HCT116 (cell line): ENCODE measurements around the gene PREX1. TPM values are rescaled to one million over a fixed set of nuclear protein-coding genes. Genes with fewer than 3 reads are reported as not detected.

Experiments
- ATAC-seq: fragments of 200-7000 bp; cut with Tn5 transposase; 2 replicates; pipeline ENCODE4 v1.9.1; 2020; ENCODE audit warnings: mild to moderate bottlenecking, moderate library complexity
- BruUV-seq: library from RNA; stranded (reverse); fragments of 400-500 nt; replicated peaks from 2 replicates; lab custom pipeline; 2021; lab: Mats Ljungman, UMichigan
- CTCF ChIA-PET: fragments of 300-600 bp; sonication (Branson Sonifier 250); formaldehyde crosslinking; loops from one replicate; lab custom pipeline; 2021; ENCODE audit warnings: antibody characterized with exemption; lab: Charles Lee
- POLR2A ChIA-PET: fragments of 300-600, 350-600 bp; sonication (Branson Sonifier 250); formaldehyde crosslinking; loops from one replicate; lab custom pipeline; 2021; ENCODE audit warnings: antibody characterized with exemption; lab: Charles Lee
- RAD21 ChIA-PET, 2 experiments: fragments of 300-600 bp; sonication (Branson Sonifier 250); formaldehyde crosslinking; loops; one replicate each; lab custom pipeline; 2023; ENCODE audit warnings: low total read pairs in 2 of 2; ENCODE audit not compliant: uncharacterized antibody in 2 of 2, unreplicated experiment in 2 of 2, low non-redundant PET in 1 of 2; lab: Charles Lee
- DNase-seq: peaks from one replicate; pipeline ENCODE4 v3.0.0-alpha.2; 2010; ENCODE audit warnings: low read depth, low spot score
- H2AFZ ChIP-seq: fragments of 200-600 bp; shearing (Covaris generic), sonication (generic); 2 replicates; pipeline ENCODE4 v1.6.1; 2017; ENCODE audit warnings: low read depth, mixed run types, mixed read lengths, antibody characterized with exemption, low read length; ENCODE audit not compliant: poor library complexity, severe bottlenecking
- H3K27ac ChIP-seq: 2 replicates; pipeline ENCODE4 v1.5.1; 2012; ENCODE audit warnings: low read depth, low read length
- H3K27me3 ChIP-seq: fragments of 200-600 bp; sonication (generic); 2 replicates; pipeline ENCODE4 v1.6.1; 2016; ENCODE audit warnings: mixed run types, low read length, mixed read lengths; ENCODE audit not compliant: insufficient read depth
- H3K36me3 ChIP-seq, 2 experiments: fragments of 200-500 bp in 1 of 2; fragments of 200-600 bp in 1 of 2; sonication (Bioruptor generic) in 1 of 2; sonication (generic) in 1 of 2; 2 replicates each; pipeline versions ENCODE4 v1.5.1 to v1.6.1; 2014 to 2016; ENCODE audit warnings: low read length in 2 of 2, inconsistent platforms in 1 of 2, mixed read lengths in 1 of 2, mixed run types in 1 of 2; ENCODE audit not compliant: insufficient read depth in 2 of 2, control insufficient read depth in 1 of 2
- H3K4me1 ChIP-seq, 2 experiments: fragments of 200-600 bp in 1 of 2; sonication (generic) in 1 of 2; 2 replicates each; pipeline versions ENCODE4 v1.5.1 to v1.6.1; 2012 to 2017; ENCODE audit warnings: low read length in 2 of 2, inconsistent platforms in 1 of 2, mild to moderate bottlenecking in 1 of 2, mixed read lengths in 1 of 2, mixed run types in 1 of 2, moderate library complexity in 1 of 2; ENCODE audit not compliant: insufficient read depth in 2 of 2, control insufficient read depth in 1 of 2
- H3K4me2 ChIP-seq: fragments of 200-600 bp; sonication (generic); 2 replicates; pipeline ENCODE4 v1.6.1; 2017; ENCODE audit warnings: mixed run types, low read length, mixed read lengths
- H3K4me3 ChIP-seq, 2 experiments: fragments of 200-600 bp in 1 of 2; sonication (generic) in 1 of 2; replicated peaks in 1 of 2; 2 replicates each; pipeline ENCODE4 v1.5.1; 2011 to 2016; ENCODE audit warnings: low read length in 2 of 2, control low read depth in 1 of 2, low read depth in 1 of 2, mild to moderate bottlenecking in 1 of 2, mixed read lengths in 1 of 2, mixed run types in 1 of 2
- H3K79me2 ChIP-seq: fragments of 200-600 bp; sonication (generic); 2 replicates; pipeline ENCODE4 v1.6.1; 2017; ENCODE audit warnings: mild to moderate bottlenecking, mixed run types, low read length, moderate library complexity, mixed read lengths; ENCODE audit not compliant: insufficient read depth
- H3K9ac ChIP-seq: fragments of 200-600 bp; sonication (generic); 2 replicates; pipeline ENCODE4 v1.6.1; 2016; ENCODE audit warnings: low read length, mixed read lengths
- H3K9me2 ChIP-seq: fragments of 200-600 bp; sonication (generic), shearing (Covaris generic); 2 replicates; pipeline ENCODE4 v1.6.1; 2017; ENCODE audit warnings: mixed run types, mild to moderate bottlenecking, moderate library complexity; ENCODE audit not compliant: insufficient read depth
- H3K9me3 ChIP-seq, 2 experiments: fragments of 200-500 bp in 1 of 2; fragments of 200-600 bp in 1 of 2; sonication (Bioruptor generic) in 1 of 2; sonication (generic) in 1 of 2; 2 replicates each; pipeline ENCODE4 v1.6.1; 2014 to 2017; ENCODE audit warnings: low read length in 2 of 2, mixed read lengths in 2 of 2, inconsistent platforms in 1 of 2, low read depth in 1 of 2, mild to moderate bottlenecking in 1 of 2, mixed run types in 1 of 2, moderate library complexity in 1 of 2; ENCODE audit not compliant: control insufficient read depth in 1 of 2, insufficient read depth in 1 of 2
- H4K20me1 ChIP-seq: fragments of 200-600 bp; sonication (generic), shearing (Covaris generic); 2 replicates; pipeline ENCODE4 v1.6.1; 2017; ENCODE audit warnings: mixed run types, mild to moderate bottlenecking, moderate library complexity; ENCODE audit not compliant: insufficient read depth
- CBX3 ChIP-seq: IDR thresholded peaks from 2 replicates; pipeline ENCODE4 v1.6.1; 2012; ENCODE audit warnings: low read depth
- CTCF ChIP-seq, 3 experiments: fragments of 200-600 bp in 1 of 3; sonication (generic) in 1 of 3; IDR thresholded peaks in 2 of 3; conservative IDR thresholded peaks in 1 of 3; 2 replicates each; pipeline ENCODE4 v1.5.1; 2012 to 2017; ENCODE audit warnings: low read depth in 2 of 3, low read length in 2 of 3, antibody characterized with exemption in 1 of 3, borderline replicate concordance in 1 of 3, control low read depth in 1 of 3, mild to moderate bottlenecking in 1 of 3, mixed read lengths in 1 of 3, mixed run types in 1 of 3, moderate library complexity in 1 of 3; ENCODE audit not compliant: insufficient read depth in 1 of 3
- EGR1 ChIP-seq: IDR thresholded peaks from 2 replicates; pipeline ENCODE4 v1.6.1; 2012; ENCODE audit warnings: low read depth
- EZH2 ChIP-seq: fragments of 200-600 bp; sonication (generic); IDR thresholded peaks from 2 replicates; pipeline ENCODE4 v1.6.1; 2017; ENCODE audit warnings: antibody characterized with exemption, mixed run types
- EZH2phosphoT487 ChIP-seq: fragments of 200-600 bp; IDR thresholded peaks from 2 replicates; pipeline ENCODE4 v1.6.1; 2018; ENCODE audit warnings: antibody characterized with exemption, borderline replicate concordance
- FOSL1 ChIP-seq: IDR thresholded peaks from 2 replicates; pipeline ENCODE4 v1.6.1; 2012; ENCODE audit warnings: low read depth
- JUND ChIP-seq: IDR thresholded peaks from 2 replicates; pipeline ENCODE4 v1.6.1; 2012
- SIN3A ChIP-seq: IDR thresholded peaks from 2 replicates; pipeline ENCODE4 v1.6.1; 2012; ENCODE audit warnings: low read depth
- SP1 ChIP-seq: IDR thresholded peaks from 2 replicates; pipeline ENCODE4 v1.6.1; 2012; ENCODE audit warnings: low read depth
- SRF ChIP-seq: IDR thresholded peaks from 2 replicates; pipeline ENCODE4 v1.6.1; 2012; ENCODE audit warnings: low read depth
- ZFX ChIP-seq: fragments of 450-650 bp; IDR thresholded peaks from 2 replicates; pipeline ENCODE4 v1.6.1; 2017
- intact Hi-C: fragments of 100-400 bp; cut with micrococcal nuclease; formaldehyde crosslinking; loops from 2 replicates; pipeline ENCODE4 v1.10.0; 2022
- total RNA-seq: library from RNA; stranded (reverse); gene quantifications from one replicate; pipeline ENCODE4 v1.2.1, GENCODE V29; 2021; ENCODE audit not compliant: unreplicated experiment
- TF ChIP-seq, protein P1 (sequence below): IDR thresholded peaks from 2 replicates; pipeline ENCODE4 v1.6.1; 2012

PREX1 gene
- total RNA-seq, 1 experiment from 2014 or later, result 6.1 TPM

DNA sequence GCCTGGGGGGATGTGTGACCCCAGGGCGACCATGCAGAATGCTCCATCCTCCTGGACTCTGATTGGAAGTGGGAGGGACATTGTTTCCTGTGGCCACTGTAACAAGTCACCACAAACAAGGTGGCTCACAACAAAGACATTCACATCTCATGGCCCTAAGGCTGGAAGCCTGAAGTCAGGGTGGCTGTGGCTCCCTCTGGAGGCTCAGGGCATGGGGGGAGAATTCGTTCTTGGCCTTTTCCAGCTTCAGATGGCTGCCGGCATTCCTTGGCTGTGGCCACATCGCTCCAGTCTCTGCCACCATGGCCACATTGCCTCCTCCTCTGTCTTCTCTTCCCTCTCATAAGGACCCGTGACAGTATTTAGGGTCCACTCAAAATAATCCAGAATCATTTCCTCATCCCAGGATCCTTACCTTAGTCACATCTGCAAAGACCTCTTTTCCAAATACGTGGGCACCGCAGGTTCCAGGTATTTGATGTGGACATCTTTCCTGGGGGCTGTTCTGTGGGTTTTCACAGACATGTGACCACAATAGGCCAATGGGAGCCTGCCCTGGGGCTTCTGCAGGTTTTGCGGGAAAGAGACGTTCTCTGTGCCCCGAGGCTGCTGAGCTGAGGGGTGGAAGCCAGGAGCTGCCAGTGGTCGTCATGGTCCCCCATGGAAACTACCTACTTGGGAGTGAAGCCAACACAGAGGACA lies 249.3 kb downstream of the PREX1 start:
- ChIA-PET CTCF (no interaction called here), RAD21 (no interaction called here), POLR2A (no interaction called here)
- no peak overlapping the region for H2AFZ ChIP-seq
- TF ChIP-seq CTCF (IDR thresholded peaks at IDR 0.05 in 2 of 3, conservative IDR thresholded peaks at IDR 0.05 in 1 of 3; ENCODE audit: borderline replicate concordance in 1 of 3, insufficient read depth in 1 of 3, low read depth in 2 of 3, low read length in 2 of 3), result peak in 2 of 3 experiments; percentile 19 to 24; a peak in 1 of 6 replicates
- TF ChIP-seq EZH2phosphoT487, result no peak
- ATAC-seq (no peak), DNase-seq (no peak)
- H4K20me1 ChIP-seq, result no peaks in the 10 kb centered on the region
- no peak overlapping the region for H3K4me2 ChIP-seq
- BruUV-seq, result no TSS peak
- no peak overlapping the region for H3K9ac ChIP-seq
- H3K4me1 ChIP-seq, result 0 out of 4 replicates have a peak, but pooled peaks cover 0 to 4% of the 10 kb centered on the region in 2 experiments
- no peak overlapping the region for H3K4me3 ChIP-seq
- H3K9me2 ChIP-seq, result no peaks in the 10 kb centered on the region
- no peaks in the 10 kb centered on the region for H3K9me3 ChIP-seq
- no peaks in the 10 kb centered on the region for H3K36me3 ChIP-seq
- intact Hi-C loops, result no loop called here
- peaks cover 6% of the 10 kb centered on the region; the same call in 1 of the 2 replicates for H3K27me3 ChIP-seq
- H3K27ac ChIP-seq, result no peak overlapping the region
- H3K79me2 ChIP-seq, result no peaks in the 10 kb centered on the region

DNA sequence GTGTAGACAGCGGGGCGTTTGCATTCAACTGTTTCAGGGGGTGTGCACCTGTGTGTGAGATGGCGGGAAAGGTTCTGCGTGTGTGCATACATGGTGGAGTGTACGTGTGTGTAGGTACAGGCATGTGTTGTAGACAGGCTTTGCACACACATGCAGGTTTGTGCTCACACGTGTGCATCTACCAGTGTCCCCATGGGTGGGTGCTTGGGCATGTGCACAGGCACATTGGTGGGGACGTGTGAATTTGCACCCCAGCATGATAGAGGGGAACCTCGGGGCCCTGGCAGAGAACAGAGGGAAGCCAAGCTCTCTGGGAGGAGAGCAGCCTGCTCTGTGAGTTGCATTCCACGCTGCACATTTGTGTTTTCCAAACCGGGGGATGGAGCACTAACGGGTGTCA lies 250.2 kb downstream of the PREX1 start:
- intact Hi-C loops, result no loop called here
- POLR2A ChIA-PET, result no interaction called here
- no peak for DNase-seq

More for the DNA sequence above, 250.2 kb downstream of the PREX1 start:
- no peak overlapping the region for H3K4me2 ChIP-seq
- no peak for ATAC-seq
- TF ChIP-seq SIN3A (no peak), EZH2 (no peak), EGR1 (no peak), JUND (no peak), FOSL1 (no peak), SP1 (no peak), SRF (no peak), CBX3 (no peak), CTCF (IDR thresholded peaks at IDR 0.05 in 2 of 3, conservative IDR thresholded peaks at IDR 0.05 in 1 of 3; ENCODE audit: borderline replicate concordance in 1 of 3, insufficient read depth in 1 of 3, low read depth in 2 of 3, low read length in 2 of 3) (no peak), ZFX (no peak), EZH2phosphoT487 (no peak)
- TF ChIP-seq, protein P1, sequence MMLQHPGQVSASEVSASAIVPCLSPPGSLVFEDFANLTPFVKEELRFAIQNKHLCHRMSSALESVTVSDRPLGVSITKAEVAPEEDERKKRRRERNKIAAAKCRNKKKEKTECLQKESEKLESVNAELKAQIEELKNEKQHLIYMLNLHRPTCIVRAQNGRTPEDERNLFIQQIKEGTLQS, result no peak
- 0 out of 4 replicates have a peak, but pooled peaks cover 0 to 4% of the 10 kb centered on the region in 2 experiments for H3K4me1 ChIP-seq
- H3K79me2 ChIP-seq, result no peaks in the 10 kb centered on the region
- BruUV-seq, result no TSS peak
- no peaks in the 10 kb centered on the region for H3K9me2 ChIP-seq
- no peak overlapping the region for H3K9ac ChIP-seq
- H3K4me3 ChIP-seq, result no peak overlapping the region
- H3K9me3 ChIP-seq, result no peaks in the 10 kb centered on the region
- H3K27ac ChIP-seq, result no peak overlapping the region
- peaks cover 6% of the 10 kb centered on the region; the same call in 1 of the 2 replicates for H3K27me3 ChIP-seq
- H3K36me3 ChIP-seq, result no peaks in the 10 kb centered on the region
- H2AFZ ChIP-seq, result no peak overlapping the region
- ChIA-PET CTCF (no interaction called here), RAD21 (no interaction called here)
- H4K20me1 ChIP-seq, result no peaks in the 10 kb centered on the region
